ENCODE data around the gene TTC22.

- TF ChIP-seq, protein P1, sequence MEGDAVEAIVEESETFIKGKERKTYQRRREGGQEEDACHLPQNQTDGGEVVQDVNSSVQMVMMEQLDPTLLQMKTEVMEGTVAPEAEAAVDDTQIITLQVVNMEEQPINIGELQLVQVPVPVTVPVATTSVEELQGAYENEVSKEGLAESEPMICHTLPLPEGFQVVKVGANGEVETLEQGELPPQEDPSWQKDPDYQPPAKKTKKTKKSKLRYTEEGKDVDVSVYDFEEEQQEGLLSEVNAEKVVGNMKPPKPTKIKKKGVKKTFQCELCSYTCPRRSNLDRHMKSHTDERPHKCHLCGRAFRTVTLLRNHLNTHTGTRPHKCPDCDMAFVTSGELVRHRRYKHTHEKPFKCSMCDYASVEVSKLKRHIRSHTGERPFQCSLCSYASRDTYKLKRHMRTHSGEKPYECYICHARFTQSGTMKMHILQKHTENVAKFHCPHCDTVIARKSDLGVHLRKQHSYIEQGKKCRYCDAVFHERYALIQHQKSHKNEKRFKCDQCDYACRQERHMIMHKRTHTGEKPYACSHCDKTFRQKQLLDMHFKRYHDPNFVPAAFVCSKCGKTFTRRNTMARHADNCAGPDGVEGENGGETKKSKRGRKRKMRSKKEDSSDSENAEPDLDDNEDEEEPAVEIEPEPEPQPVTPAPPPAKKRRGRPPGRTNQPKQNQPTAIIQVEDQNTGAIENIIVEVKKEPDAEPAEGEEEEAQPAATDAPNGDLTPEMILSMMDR (IDR thresholded peaks at IDR 0.05): no peak
- TF ChIP-seq POLR2A (IDR thresholded peaks at IDR 0.05): no peak
Measured at GRCh38 chr1:54807756-54808155, 6.6 kb upstream of the TTC22 start.
